Occipital lobe (tissue), 2 donors: Measurements from ENCODE around the gene FMR1NB. TPM values are rescaled to one million over a fixed set of nuclear protein-coding genes. Genes with fewer than 3 reads are reported as not detected.

Experiments used
- DNase-seq: peaks from one replicate; lab custom pipeline; 2025; lab: John Stamatoyannopoulos, UW
- total RNA-seq: library from RNA; depleted of rRNA; stranded (reverse); fragments of >200 nt; gene quantifications from one replicate; pipeline ENCODE4 v1.2.3, GENCODE V29; 2014

FMR1NB gene, protein sequence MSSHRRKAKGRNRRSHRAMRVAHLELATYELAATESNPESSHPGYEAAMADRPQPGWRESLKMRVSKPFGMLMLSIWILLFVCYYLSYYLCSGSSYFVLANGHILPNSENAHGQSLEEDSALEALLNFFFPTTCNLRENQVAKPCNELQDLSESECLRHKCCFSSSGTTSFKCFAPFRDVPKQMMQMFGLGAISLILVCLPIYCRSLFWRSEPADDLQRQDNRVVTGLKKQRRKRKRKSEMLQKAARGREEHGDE
- total RNA-seq: not detected

- DNase-seq: no peak
These were observed at the start of gene FMR1NB for GRCh38 chrX:147981038-147981752. FMR1NB (plus strand) TSS chrX:147981337; CDS start chrX:147981403, 66 bp downstream.

- DNase-seq: no peak
These were observed 47.3 kb upstream of the FMR1NB start for GRCh38 chrX:147933815-147934214.

DNA sequence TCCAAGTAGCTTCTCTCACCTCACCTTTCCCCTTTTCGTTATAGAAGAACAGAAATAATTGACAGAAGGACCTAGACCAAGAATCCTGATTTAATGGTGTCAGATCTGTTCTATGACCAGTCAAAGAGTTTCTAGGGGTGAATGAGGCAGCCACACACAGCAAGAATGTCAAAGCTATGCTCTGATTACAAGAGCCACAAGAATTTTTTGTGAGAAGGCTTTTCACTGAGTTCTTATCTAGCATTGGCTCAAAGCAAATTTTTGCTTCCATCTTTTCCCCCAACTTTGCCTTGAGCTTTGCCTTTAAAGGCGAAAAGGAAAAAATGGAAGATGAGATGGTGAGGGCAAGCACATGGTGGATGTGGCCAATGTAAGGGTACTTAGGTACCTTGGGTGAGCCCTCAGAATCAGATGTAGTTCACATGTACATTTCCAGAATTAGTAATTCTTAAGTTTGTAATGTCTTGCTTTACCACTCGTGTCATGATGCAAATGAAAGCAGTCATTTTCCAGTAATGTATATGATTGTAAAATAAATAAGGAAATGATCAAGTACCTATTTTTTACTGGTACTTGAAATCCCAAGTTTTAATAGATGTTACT is 45.9 kb upstream of the FMR1NB start:
- DNase-seq: no peak

GRCh38 chrX:147945286-147945685 is 35.9 kb upstream of the FMR1NB start:
- DNase-seq: no peak

GRCh38 chrX:147948531-147948930 is 32.6 kb upstream of the FMR1NB start:
- no peak for DNase-seq

DNA sequence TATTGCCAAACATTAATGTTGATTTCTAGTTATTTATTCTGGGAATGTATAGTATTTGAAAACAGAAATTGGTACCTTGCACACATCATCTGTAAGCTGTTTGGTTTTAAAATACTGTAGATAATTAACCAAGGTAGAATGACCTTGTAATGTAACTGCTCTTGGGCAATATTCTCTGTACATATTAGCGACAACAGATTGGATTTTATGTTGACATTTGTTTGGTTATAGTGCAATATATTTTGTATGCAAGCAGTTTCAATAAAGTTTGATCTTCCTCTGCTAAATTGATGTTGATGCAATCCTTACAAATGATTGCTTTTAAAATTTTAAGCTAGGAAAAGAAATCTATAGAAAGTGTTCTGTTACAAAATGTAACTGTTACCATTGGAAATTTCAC is 30.8 kb upstream of the FMR1NB start:
- no peak for DNase-seq

GRCh38 chrX:147953976-147954375 is 27.2 kb upstream of the FMR1NB start:
- no peak for DNase-seq

- no peak for DNase-seq
These were observed 23.8 kb upstream of the FMR1NB start for GRCh38 chrX:147957291-147957690.

DNA sequence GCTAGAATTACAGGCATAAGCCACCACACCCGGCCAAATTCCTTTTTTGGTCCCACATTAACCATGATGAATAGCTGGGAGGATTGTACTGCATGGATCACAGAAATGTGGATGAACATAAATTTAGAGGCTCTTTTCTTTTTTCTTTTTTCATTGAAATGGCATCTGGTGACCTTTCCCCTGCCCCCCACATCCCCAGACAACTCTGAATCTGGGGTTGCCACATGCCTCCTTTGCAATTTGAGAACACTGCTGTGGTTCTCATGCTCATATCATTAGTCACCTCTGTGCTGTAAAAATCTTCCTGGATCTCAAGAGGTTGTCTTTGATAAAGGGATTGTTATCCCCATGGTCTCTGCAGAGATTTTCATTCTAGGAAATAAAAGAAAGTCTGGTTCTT is 22.8 kb upstream of the FMR1NB start:
- no peak for DNase-seq

DNA sequence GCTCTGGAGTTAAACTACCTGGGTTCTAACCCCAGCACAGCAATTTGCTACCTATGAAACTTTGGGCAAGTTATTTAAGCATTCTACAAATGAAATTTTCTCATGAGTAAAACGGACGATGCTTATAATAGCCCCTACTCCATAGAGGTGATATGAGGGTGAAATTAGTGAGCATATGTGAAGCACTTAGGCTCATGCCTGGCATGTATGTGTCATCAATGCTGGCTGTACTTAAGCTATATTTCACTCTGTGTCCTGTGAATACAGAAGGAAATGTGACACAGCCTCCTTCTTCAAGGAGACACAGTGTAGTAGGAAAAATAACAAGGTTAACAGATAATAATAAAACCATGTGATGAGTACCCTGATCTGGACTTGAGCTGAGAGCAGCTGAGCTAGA is 20.4 kb upstream of the FMR1NB start:
- DNase-seq: no peak

DNA sequence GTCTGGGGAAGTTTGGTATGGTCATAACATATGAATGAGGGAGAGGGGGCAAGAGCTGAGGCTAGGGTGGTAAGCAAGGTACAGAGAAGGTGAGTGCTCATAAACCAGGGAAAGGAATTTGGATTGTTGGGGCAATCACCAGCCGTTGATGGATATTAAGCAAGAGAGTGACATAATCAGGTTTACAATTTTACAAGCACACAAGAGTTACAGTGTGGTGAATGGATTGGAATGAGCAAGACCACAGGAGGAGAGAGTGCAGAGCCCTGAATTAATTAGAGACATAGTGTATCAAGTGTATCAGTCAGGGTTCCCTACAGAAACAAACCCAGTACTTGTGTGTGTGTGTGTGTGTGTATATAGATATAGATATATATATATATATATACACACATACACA is 18.7 kb upstream of the FMR1NB start:
- no peak for DNase-seq

DNA sequence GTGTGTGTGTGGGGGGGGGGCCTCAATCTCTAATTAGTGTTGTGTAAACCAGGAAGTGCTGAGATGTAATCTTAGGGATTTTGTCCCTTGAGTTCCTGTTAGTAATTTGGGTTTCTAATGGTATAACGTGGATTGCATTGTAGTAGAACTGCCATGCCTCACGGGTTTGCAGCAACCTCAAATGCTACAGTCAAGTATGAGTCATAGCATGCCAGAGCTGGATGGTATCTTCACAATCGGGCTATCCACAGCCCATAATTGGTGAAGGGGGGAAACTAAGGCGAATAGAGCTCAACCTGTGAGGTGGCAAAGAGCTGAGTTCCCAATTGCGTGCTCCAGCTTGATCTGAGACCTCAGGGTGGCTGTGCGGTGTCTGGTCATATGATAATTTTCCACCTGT is 2.2 kb upstream of the FMR1NB start:
- DNase-seq: no peak

GRCh38 chrX:148020329-148020728 is 39.2 kb downstream of the FMR1NB start:
- no peak for DNase-seq

DNA sequence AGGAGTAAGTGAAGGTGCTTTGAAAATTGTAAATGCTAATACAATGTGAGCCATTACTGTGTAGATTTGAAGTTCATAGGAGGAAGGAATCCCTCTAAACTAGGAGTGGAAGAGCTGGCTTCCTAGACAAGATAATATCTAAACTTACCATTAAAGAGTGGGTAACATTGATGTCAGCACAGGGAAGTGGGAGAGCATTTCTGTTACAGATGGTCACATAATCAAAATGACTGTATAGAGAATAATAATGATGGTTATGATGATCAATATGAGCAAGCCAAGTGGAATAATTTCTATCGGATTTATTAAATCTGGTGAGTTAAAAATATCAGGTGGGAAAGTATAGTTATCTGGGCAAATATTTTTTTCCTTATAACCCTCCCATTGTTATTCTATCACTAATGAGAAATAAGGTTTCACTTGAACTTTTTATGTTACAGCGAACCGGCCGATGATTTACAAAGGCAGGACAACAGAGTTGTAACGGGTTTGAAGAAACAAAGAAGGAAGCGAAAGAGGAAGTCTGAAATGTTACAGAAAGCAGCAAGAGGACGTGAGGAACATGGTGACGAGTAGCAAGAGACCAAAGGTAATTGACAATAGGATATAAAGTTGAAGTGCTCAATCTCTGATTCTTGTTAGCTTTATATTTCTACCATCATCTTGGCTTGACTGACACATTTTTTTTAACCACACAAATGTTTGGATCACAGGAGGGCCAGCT is 43.5 kb downstream of the FMR1NB start:
- no peak for DNase-seq

- DNase-seq: no peak
These were observed 54.2 kb downstream of the FMR1NB start for GRCh38 chrX:148035380-148035779.

- no peak for DNase-seq
These were observed 55.9 kb downstream of the FMR1NB start for GRCh38 chrX:148037020-148037419.

GRCh38 chrX:148043271-148043855 is 62.2 kb downstream of the FMR1NB start:
- no peak for DNase-seq

DNA sequence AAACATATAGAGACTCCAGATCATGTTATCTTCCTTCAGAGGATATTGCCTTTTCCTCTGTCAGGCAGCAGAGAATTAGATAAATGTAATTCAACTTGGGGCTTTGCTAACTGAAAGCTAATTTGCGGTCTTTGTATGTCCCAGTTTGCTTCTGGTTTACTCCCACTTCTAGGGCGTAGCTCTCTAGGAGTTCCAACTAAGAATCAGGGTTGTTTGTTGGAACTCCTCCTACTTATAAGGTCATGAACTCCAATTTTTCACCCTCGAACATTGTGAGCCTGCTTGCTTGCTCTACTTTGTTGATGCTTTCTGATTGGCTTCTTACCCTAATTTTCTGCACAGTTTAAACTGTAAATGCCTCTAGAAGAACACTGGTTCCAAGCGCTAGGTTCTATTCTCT is 66.1 kb downstream of the FMR1NB start:
- DNase-seq: no peak

GRCh38 chrX:148049441-148049840 is 68.3 kb downstream of the FMR1NB start:
- DNase-seq: no peak

DNA sequence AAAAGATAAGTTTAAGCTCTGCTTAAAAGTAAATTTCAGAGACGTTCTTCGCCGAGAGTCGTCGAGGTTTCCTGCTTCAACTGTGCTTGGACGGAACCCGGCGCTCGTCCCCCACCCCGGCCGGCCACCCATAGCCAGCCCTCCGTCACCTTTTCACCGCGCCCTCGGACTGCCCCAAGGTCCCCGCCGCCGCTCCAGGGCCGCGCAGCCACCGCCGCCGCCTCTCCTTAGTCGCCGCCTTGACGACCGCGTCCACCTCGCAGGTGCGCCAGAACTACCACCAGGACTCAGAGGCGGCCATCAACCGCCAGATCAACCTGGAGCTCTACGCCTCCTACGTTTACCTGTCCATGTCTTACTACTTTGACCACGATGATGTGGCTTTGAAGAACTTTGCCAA is 70.8 kb downstream of the FMR1NB start:
- DNase-seq: no peak

DNA sequence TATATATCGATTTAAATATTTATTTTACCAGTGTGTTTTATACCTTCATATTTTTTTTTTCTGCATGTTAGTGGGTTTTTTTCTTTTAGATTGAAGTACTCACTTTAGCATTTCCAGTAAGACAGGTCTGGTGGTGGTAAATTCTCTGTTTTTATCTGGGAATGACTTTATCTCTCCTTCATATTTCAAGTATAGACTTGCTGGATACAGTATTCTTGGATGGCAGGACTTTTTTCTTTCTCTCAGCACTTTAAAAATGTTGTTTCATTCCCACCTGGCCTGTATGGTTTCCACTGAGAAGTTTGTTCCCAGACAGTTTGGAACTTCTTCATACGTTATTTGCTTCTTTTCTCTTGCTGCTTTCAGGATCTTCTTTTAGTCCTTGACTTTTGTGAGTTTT is 86.1 kb downstream of the FMR1NB start:
- no peak for DNase-seq
